ENCODE measurements around the gene TBKBP1. TPM values are rescaled to one million over a fixed set of nuclear protein-coding genes. Genes with fewer than 3 reads are reported as not detected.
"Not testable (repeated sequence)": the region's sequence is repeated elsewhere in the genome, so short reads cannot be mapped to it uniquely, and the experiment has no call there.

TBKBP1 gene
- polyA plus RNA-seq, 3 donors, result 29.5 to 37.1 (median 31.8) TPM

GRCh38 chr17:47675380-47676198 is 18.4 kb upstream of the TBKBP1 start:
- no peak for DNase-seq

GRCh38 chr17:47676199-47676472 is 17.8 kb upstream of the TBKBP1 start:
- DNase-seq, result no peak

DNA sequence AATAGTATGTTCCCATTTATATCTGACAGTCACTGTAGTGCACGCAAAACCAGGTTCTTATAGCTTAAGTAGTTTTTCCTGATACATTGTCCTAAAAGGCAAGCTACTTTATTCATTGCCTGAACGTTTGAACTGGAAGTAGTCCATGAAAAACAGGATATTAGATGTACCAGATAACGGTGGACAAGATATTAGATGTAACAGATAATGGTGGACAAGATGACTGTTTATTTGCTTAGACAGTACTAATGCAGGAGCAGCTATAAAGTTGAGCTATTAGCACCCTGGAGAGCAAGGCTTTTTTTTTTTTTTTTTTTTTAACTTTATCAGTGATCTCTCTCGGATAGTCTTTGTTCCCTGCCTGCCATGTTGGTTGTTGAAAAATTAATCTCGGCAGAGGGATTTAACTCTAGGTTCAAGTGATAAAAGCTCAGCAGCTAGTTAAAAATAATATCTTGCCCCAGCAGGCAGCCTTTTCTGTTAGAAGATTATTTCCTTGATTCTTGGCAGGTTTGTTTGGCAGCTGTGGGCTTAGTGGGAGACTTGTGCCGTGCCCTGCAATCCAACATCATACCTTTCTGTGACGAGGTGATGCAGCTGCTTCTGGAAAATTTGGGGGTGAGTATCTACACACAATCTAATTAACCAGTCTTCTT is 17.3 kb upstream of the TBKBP1 start:
- no peak for DNase-seq

DNA sequence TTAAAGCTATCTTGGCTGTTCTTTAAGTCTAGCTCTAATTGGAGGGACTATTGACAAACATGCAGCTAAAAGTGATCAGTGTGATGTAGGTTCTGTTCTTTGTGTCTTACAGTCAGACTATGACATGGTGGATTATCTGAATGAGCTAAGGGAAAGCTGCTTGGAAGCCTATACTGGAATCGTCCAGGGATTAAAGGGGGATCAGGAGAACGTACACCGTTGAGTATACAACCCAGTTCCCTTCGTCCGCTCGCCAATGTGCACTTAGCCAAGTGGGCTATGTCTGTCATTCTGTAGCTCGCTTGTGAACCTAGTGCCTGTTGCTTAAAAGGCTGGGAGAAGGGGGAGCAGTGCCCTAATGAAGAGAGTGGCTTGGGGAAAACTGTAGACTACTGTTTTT is 15.8 kb upstream of the TBKBP1 start:
- no peak for DNase-seq

DNA sequence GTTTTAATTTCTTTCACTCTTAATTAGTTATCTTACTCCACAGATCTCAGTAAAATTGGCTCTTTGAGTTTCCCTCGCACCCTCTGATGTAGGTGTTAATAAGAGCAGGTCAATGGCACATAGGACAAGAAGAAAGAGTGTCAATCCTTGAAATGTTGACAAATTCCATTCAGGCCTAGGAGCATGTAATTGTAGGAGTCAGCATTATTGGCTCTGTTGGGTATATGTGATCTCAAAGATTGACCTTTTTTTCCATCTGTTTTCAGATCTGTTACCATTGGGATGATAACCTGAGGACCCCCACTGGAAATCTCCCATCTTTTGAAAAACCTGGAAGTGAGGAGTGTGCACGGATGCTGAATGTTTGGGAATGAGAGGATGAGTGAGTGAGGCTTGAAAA is 11.8 kb upstream of the TBKBP1 start:
- no peak for DNase-seq

DNA sequence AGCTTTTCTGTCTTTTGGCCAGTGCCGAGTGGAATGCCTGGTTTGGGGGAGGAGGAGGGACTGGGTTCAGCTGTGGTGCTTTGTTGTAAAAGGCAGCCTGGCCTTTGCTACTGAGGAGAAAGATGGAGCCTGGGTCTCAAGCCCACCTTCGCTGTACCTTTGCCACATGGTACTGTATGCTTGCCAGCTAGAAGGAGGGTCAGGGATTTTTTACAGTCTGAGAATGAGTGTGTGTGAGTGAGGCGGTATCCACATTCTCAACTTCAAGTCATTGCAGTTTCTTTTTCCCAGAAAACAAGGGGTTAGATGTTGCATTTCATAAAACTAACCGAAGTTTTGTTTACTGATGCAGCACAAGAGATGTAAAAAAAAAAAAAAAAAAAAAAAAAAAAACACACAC is 11.2 kb upstream of the TBKBP1 start:
- DNase-seq, result not testable (repeated sequence)

- no peak for DNase-seq
Observed at GRCh38 chr17:47684025-47684424, 9.9 kb upstream of the TBKBP1 start.

DNA sequence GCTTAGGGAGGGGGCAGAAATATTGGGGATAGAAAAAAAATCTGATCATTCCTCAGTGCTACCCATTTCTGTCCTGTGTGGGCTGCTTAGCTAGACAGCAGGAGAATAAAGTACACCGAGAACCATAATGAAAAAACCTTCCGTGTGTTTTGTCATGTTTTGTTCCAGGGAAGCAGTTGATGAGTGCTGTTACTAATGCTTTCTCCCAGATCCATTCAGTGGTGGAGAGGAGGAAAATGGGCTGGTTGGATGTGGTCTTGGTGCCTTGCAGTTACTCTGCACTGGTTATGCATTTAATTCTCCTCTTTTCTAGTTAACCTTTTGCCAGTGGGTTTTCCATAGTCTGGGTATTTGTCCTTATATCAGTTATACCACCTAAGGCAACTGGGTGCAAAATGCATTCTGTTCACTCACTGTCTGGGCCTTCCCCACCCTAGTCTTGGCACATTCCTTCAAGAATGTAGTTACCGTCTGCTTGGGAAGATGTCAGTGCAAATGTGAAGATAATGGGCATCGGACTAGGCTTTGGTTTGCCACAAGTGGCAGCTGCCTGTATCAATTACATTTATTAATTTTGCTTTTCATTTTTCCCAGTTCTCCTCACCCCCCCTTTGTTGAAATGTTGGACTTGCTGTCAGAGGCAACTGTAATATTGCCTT is 9.3 kb upstream of the TBKBP1 start:
- no peak for DNase-seq

DNA sequence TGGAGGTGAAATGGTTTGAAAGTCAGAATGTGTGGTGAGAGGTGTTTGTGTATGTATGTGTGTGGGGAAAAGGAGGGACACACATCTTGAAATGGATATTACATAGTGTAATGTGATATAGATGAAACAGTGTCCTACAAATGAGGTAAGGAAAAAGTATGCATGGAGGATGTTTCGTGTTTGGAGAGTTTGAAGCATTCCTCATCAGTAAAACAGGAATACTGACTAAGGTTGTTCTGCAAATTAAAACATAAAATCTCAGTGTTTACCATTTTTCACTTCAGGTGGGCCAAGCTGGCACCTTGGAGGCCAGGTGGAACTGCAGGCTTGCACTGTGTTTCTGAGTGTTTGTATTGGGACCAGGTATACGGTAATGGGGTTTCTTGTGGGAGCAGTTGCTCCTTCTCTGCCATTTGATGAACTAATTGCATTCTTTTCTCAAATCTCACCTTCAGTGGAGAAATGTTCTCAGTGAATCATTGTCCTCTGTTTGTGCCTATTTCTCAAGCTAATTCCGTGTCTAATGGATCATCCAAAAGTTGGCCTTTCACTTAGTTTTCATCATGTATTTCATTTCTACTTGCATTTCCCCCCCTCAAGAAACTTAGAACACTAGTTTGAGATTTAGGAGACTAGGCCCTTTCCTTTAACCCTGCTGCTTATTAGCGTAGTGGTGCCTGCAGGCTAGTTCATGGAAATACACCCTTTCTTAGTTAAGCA is 8.2 kb upstream of the TBKBP1 start:
- no peak for DNase-seq

GRCh38 chr17:47686276-47686635 is 7.7 kb upstream of the TBKBP1 start:
- DNase-seq, result no peak

GRCh38 chr17:47686664-47687327 is 7.2 kb upstream of the TBKBP1 start:
- DNase-seq, result no peak

- DNase-seq, result no peak
Observed at GRCh38 chr17:47687328-47687690, 6.7 kb upstream of the TBKBP1 start.

DNA sequence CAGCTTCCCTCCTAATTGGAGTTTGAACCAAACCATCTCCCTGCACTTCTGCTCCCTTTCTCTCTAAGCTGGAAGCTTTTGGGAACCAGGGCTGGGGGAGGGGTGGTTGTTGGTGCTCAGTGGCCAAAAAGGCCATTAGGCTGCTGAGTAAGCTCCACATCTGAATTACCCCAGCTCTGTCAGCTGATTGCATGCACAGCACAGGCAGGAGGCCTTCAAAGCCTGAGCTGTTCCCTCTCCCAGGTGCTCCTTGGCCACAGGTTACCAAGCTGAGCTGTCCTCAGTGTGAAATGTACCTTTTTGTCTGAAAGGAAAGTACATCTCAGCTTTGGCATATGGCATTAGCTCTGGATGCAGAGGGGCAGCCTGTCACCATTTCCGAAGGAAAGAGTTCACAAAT is 6.2 kb upstream of the TBKBP1 start:
- DNase-seq, result no peak

GRCh38 chr17:47690121-47690520 is 3.8 kb upstream of the TBKBP1 start:
- no peak for DNase-seq

- DNase-seq, result no peak
Observed at GRCh38 chr17:47692137-47692894, 1.6 kb upstream of the TBKBP1 start.

GRCh38 chr17:47692895-47693730 is 848 bp upstream of the TBKBP1 start:
- no peak for DNase-seq

GRCh38 chr17:47694581-47695428 is 844 bp downstream of the TBKBP1 start:
- DNase-seq, result no peak

GRCh38 chr17:47695429-47696376 is 1.7 kb downstream of the TBKBP1 start:
- no peak for DNase-seq

All from renal pelvis (tissue), 4 donors.